Frontal cortex (tissue), 4 donors: ENCODE data around the gene ATIC. TPM values are rescaled to one million over a fixed set of nuclear protein-coding genes. Genes with fewer than 3 reads are reported as not detected.
"Not testable (repeated sequence)": the region's sequence is repeated elsewhere in the genome, so short reads cannot be mapped to it uniquely, and the experiment has no call there.

ENCODE experiments used
- DNase-seq, 2 donors: peaks; one replicate each; pipeline ENCODE4 v3.0.0; 2012; ENCODE audit warnings: low spot score in 2 of 2
- FAIRE-seq: peaks from 2 replicates; lab custom pipeline; 2012; peaks lifted over from hg19 to GRCh38; lab: Jason Lieb, UNC
- total RNA-seq: library from RNA; depleted of rRNA; stranded (reverse); fragments of >200 nt; gene quantifications from one replicate; pipeline ENCODE4 v1.2.3, GENCODE V29; 2014
- donor health status: control.
- donor health status: control.
- donor health status: control.

Gene ATIC
- total RNA-seq, 1 donor from 2014 or later = 13.9 TPM

GRCh38 chr2:215358891-215359575 is 47.2 kb downstream of the ATIC start:
- FAIRE-seq = no peak
- DNase-seq = no peak

DNA sequence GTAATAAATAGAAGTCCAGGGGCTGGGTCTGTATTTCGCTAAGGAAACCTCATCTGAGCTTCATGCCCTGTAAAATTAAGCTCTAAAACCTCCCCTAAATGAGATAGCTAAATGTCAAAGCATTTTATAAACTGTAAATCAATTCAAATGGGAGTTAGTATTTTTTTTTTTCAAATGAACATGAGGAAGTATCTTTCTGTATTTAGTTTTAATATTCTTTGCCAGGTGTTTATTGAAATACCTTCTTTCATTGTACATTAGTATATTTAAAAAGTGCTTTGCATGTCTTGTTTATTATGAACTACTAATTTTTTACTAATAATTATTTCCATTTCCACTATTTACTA is 47.7 kb downstream of the ATIC start:
- no peak for DNase-seq
- FAIRE-seq = no peak

GRCh38 chr2:215360059-215360458 is 48.2 kb downstream of the ATIC start:
- not testable (repeated sequence) for FAIRE-seq, DNase-seq

GRCh38 chr2:215360596-215360995 is 48.7 kb downstream of the ATIC start:
- DNase-seq (no peak), FAIRE-seq (no peak)

GRCh38 chr2:215361211-215361875 is 49.5 kb downstream of the ATIC start:
- DNase-seq (no peak), FAIRE-seq (no peak)

GRCh38 chr2:215361876-215362561 is 50.2 kb downstream of the ATIC start:
- FAIRE-seq (no peak), DNase-seq (no peak)

DNA sequence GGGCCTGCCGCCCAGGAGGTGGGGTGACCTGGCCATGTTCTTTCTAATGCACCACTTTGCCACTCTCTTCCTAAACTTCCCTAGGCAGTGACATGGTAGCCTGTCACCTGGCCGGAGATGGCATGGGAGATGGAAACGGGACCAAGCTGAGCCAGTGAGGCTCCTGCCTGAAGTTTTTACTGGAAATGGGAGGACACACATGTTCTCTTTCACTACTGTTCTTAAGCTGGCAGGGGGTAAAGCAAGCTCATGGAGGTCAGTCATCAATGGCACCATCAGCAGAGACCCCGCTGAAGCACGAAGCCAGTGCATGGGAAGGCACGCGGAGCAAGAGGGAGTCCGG is 50.7 kb downstream of the ATIC start:
- DNase-seq = no peak
- no peak for FAIRE-seq

DNA sequence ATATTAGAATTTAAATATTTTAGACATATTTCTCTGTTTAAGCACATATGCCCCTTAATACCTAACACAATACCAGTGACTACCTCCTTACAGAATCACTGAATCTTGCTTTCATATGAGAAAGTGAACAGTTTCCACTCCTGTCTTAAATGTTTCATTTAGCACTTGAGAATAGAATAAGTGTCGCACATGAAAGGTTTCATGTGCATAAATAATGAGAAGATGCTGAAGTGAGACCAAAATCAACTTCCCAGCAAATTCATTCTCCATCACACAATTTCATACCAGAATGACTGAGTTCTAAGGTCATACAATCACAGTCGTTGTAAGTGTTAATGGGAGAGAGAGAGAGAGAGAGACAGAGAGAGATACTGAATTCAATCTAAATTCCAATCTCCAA is 51.2 kb downstream of the ATIC start:
- no peak for FAIRE-seq
- DNase-seq = no peak

- FAIRE-seq (no peak), DNase-seq (no peak)
Observed at GRCh38 chr2:215363461-215364156, 51.8 kb downstream of the ATIC start.

- no peak for FAIRE-seq
- DNase-seq = no peak
Observed at GRCh38 chr2:215364157-215365155, 52.6 kb downstream of the ATIC start.

DNA sequence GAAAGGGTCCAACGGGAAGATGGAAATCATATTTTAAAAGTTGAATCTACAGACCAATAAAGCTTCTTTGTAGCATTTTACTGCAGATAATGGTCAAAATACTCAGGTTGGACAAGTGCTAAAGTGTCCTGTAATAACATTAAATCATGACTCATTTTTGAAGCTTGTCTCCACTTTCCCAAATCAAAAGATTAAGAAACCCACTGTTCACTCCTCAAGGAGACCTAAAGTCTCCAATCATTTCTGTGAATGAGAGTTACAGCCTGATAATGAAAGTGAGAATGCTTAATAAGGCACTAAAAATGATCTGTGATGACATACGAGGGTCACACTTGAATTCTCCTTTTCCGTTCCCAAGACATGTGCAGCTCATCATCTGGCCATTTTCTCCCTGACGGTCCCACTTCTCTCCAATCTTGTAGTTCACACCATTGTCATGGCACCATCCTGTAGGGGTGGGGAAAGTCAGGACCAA is 53.4 kb downstream of the ATIC start:
- DNase-seq = no peak
- no peak for FAIRE-seq

DNA sequence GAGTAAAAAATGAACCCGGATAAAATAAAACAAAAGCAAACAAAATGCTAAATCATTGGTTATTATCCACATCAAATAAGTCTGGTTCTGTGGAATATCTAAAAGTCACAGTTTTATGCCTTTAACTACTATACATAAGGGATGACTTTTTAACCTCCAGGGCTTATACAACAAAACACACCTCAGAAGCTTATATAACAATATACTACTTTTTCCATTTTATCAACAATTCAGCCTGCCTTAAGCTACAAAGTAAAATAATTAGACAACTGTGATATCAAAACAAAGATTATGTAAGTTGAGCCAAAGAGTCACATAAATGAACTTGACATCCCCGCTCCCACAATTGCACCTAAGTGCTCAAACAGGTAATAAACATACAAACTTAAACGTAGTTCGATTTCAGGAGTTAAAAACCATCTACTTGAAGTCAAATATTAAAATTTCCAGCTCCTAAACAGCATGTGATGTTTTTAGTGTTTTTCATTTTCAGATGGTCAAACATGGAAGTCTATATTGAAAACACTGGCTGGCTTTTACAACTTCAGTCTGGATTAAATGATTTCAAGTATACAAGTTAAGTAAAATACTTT is 54.7 kb downstream of the ATIC start:
- FAIRE-seq = no peak
- DNase-seq = no peak

DNA sequence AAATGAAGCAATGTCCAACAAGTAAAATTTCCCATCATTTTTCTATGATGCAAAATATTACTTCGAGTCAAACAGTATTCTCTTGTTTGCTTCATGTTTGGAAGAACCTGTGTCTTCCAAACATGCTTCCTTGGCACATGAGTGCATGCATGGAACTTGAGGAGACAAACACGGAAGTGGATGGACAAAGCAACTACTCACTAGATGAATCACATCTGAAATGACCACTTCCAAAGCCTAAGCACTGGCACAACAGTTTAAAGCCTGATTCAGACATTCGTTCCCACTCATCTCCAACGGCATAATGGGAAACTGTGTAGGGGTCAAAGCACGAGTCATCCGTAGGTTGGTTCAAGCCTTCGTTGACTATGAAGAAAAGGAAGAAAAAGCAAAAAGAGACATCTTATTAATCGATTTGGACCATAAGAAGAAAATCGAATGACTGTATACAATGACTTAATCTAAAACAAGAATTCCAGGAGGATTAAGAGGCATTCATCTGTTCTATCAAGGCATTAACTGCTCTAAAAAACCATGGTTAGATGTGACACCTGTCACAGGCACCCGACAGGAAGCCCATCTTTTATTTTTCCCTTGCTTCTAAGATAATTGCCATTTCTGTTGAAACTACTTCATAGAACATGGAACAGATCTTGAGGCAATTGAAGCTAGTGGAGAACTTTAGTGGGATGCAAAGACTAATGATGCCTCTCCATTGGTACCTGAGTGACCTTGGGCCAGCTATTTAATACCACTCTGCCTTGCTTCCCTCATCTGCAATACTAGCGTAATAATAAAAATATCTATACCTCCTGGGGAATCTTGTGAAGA is 56.0 kb downstream of the ATIC start:
- no peak for FAIRE-seq
- DNase-seq = no peak

DNA sequence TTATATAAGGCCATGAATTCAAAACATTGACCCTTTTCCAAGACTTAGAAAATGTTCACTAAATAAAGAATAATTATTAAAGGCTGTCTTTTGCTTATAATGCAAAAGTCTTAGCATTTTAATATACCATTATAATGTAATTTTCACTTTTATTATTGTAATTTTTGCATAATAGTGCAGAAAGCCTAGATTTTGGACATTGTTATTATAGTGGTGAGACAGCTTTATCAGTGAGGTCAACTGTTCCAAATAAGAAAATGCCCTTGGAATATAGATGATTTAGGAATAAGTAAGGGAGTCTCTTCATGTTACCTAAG is 56.6 kb downstream of the ATIC start:
- no peak for FAIRE-seq

GRCh38 chr2:215369181-215369760 is 57.4 kb downstream of the ATIC start:
- DNase-seq = no peak

More for the DNA sequence above, 56.6 kb downstream of the ATIC start:
- DNase-seq = no peak

DNA sequence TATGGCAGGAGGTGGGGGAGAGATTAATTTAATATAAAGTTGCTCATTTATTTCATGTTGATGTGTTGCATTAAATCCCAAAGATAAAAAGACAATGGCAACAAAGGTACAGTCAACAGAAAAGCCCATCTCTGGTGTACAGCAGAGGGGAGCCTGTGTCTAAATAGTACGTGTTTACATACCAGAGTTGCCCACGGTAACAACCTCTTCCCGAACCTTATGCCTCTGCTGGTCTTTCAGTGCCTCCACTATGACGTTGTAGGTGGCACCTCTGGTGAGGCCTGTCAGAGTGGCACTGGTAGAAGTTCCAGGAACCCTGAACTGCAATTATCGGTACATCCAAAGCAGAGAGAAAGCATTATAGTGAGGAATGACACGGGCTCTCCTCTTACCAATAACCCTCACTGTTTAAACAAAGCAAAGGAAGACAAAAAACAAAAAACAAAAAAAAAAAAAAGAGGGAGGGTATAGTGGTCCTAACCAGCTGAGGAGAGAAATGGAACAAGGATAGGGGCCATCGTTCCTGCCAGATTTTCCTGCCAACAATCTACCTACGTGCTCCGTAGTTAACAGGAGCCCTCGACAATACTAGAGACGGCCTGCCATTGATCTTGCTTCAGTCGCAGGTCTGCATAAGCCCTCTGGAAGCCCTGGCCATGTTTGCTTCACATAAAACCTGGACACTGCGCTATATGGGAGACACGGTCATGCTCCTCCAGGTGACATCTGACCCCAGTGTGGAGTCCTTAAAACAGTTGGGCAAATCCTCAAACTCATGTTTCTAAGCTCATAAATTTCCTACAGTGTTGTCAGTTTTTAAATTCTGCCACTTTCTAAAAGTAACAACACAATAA is 58.5 kb downstream of the ATIC start:
- DNase-seq (no peak), FAIRE-seq (no peak)

More at GRCh38 chr2:215369181-215369760, 57.4 kb downstream of the ATIC start:
- FAIRE-seq = no peak
